Psoas muscle (tissue), 8 donors: ENCODE data around the gene ETFRF1. TPM values are rescaled to one million over a fixed set of nuclear protein-coding genes. Genes with fewer than 3 reads are reported as not detected.

Experiments
- ATAC-seq, 4 donors: fragments of 200-7000 bp; cut with Tn5 transposase; one replicate each; pipeline ENCODE4 v1.9.1; 2020; ENCODE audit warnings: moderate library complexity in 3 of 4, mild to moderate bottlenecking in 2 of 4
- DNase-seq, 2 donors: peaks; one replicate each; pipeline ENCODE4 v3.0.0-alpha.2; 2020
- H3K27ac ChIP-seq: fragments of 200-600 bp; one replicate; pipeline ENCODE4 v1.8.0; 2022
- H3K27me3 ChIP-seq, 3 donors: fragments of 200-600 bp in 1 of 3; one replicate each; pipeline versions ENCODE4 v1.6.1 to v1.8.0; 2013 to 2022; ENCODE audit warnings: low read length in 2 of 3, mild to moderate bottlenecking in 2 of 3, moderate library complexity in 1 of 3; ENCODE audit not compliant: insufficient read depth in 3 of 3
- H3K36me3 ChIP-seq, 2 donors: fragments of 200-600 bp in 1 of 2; one replicate each; pipeline versions ENCODE4 v1.6.1 to v1.8.0; 2013 to 2022; ENCODE audit warnings: low read depth in 1 of 2, mild to moderate bottlenecking in 1 of 2, moderate library complexity in 1 of 2; ENCODE audit not compliant: insufficient read depth in 1 of 2
- H3K4me1 ChIP-seq: fragments of 200-600 bp; one replicate; pipeline ENCODE4 v1.8.0; 2022
- H3K4me3 ChIP-seq: fragments of 200-600 bp; one replicate; pipeline ENCODE4 v1.8.0; 2022; ENCODE audit warnings: mild to moderate bottlenecking
- H3K9me3 ChIP-seq: fragments of 200-600 bp; one replicate; pipeline ENCODE4 v1.8.0; 2022
- CTCF ChIP-seq: fragments of 200-600 bp; IDR thresholded peaks from one replicate; pipeline ENCODE4 v1.8.0; 2022; ENCODE audit warnings: antibody characterized with exemption
- WGBS, 3 donors: extraction: QIAGEN DNeasy Blood & Tissue Kit; methylation state at CpG; one replicate each; pipeline versions ENCODE4 v1.1.6 to v1.1.7; 2013; 5-methylcytosine and 5-hydroxymethylcytosine counted together
- intact Hi-C, 2 donors: fragments of 100-400 bp; cut with DNase I; formaldehyde crosslinking; loops; one replicate each; pipeline versions ENCODE4 v1.11.0 to v1.14.2; 2022
- polyA plus RNA-seq, 3 donors: library from polyadenylated mRNA; stranded (reverse); fragments of 200-250 nt; gene quantifications; one replicate each; pipeline ENCODE4 v1.2.3, GENCODE V29; 2013
- total RNA-seq, 4 donors: library from RNA; stranded (reverse); fragmentation: NEBNext Ultra II Directional in 2 of 4; extraction: Animal tissue kit (Norgen Biotek cat#: 25700) in 2 of 4; gene quantifications; one replicate each; pipeline versions ENCODE4 v1.2.1 to v1.2.4, GENCODE V29; 2021 to 2023
- donor health status: healthy with polysubstance abuse.
- donor health status: DM: no; HTN: no; CAD: no; lungs with moderate emphysema.
- donor health status: Bipolar disorder and iron deficiency.
- donor health status: healthy.
- donor health status: DM: yes; HTN: yes; CAD: no.
- donor health status: DM: no; HTN: no; CAD: no.
- donor health status: DM: no; HTN: no; CAD: no.
- donor health status: DM: yes; HTN: yes; CAD: no.

Gene ETFRF1
- total and polyA plus RNA-seq, 7 donors = 27.2 to 73.0 (median 56.5) TPM

- WGBS, 3 donors = 81 to 91% (median 82%) methylated on average over 2 of the region's 2 CpGs
- H3K27ac ChIP-seq = no peak overlapping the region
- DNase-seq (no peak), ATAC-seq (no peak)
- no peaks in the 10 kb centered on the region for H3K27me3 ChIP-seq
- H3K36me3 ChIP-seq = peaks cover 0 to 41% of the 10 kb centered on the region in 2 donors
- H3K4me3 ChIP-seq = no peak overlapping the region
- intact Hi-C loops = loop anchor here in 1 of 2 donors (5.0 kb wide), 1 partner anchor 40 kb away; no protein-coding TSS in a partner anchor
- no peak for TF ChIP-seq CTCF
- peaks cover 14% of the 10 kb centered on the region for H3K4me1 ChIP-seq
- no peaks in the 10 kb centered on the region for H3K9me3 ChIP-seq
Observed at GRCh38 chr12:25202137-25202536, 7.1 kb downstream of the ETFRF1 start.

DNA sequence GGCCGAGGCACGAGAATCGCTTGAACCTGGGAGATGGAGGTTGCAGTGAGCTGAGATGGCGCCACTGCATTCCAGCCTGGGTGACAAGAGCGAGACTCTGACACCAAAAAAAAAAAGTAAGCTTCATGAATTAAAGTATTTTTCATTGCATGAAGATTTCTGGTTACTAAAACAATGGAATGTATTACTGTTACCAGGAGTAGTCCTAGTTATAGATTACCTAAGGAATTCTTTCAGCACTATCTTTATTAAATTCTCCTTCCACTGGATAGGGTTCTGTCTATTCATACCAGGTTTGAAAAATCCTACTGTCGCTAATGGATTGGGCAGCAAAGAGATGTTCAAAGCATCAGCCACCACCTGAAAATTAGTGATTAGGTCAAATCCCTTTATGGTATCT, 12.4 kb downstream of the ETFRF1 start:
- no peak for TF ChIP-seq CTCF
- ATAC-seq = no peak
- intact Hi-C loops = no loop called here
- 98 to 100% (median 98%) methylated on average over 6 of the region's 6 CpGs for WGBS, 3 donors
- no peaks in the 10 kb centered on the region for H3K9me3 ChIP-seq
- DNase-seq = no peak
- no peaks in the 10 kb centered on the region for H3K4me1 ChIP-seq
- no peak overlapping the region for H3K4me3 ChIP-seq
- H3K27ac ChIP-seq = no peak overlapping the region
- no peaks in the 10 kb centered on the region for H3K27me3 ChIP-seq
- peaks cover 4 to 67% of the 10 kb centered on the region in 2 donors for H3K36me3 ChIP-seq

DNA sequence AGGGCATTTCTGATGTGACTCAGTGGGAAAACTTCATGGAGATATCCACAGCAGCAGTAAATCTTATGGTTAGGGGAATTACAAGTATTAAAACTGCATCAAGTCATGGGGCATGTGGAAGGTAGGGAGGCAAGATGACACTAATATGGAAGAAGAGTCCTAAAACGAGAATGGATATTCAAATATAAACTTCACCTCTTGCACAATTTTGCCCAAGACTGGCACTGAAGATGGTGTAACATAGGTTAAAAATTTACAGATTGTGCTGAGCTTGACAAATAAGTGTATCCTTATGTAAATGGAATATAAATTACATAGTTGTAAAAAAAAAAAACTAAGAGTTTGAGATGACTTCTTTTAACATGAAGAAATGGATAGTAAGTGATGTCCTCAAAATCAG, 12.8 kb downstream of the ETFRF1 start:
- Histone ChIP-seq H3K27ac (no peak overlapping the region), H3K27me3 (no peaks in the 10 kb centered on the region), H3K9me3 (no peaks in the 10 kb centered on the region), H3K4me3 (no peak overlapping the region), H3K4me1 (no peaks in the 10 kb centered on the region), H3K36me3 (peaks cover 4 to 67% of the 10 kb centered on the region in 2 donors)
- TF ChIP-seq CTCF = no peak
- WGBS, 3 donors = 83 to 93% (median 88%) methylated on average over 1 of the region's 1 CpG
- ATAC-seq (no peak), DNase-seq (no peak)
- intact Hi-C loops = no loop called here

DNA sequence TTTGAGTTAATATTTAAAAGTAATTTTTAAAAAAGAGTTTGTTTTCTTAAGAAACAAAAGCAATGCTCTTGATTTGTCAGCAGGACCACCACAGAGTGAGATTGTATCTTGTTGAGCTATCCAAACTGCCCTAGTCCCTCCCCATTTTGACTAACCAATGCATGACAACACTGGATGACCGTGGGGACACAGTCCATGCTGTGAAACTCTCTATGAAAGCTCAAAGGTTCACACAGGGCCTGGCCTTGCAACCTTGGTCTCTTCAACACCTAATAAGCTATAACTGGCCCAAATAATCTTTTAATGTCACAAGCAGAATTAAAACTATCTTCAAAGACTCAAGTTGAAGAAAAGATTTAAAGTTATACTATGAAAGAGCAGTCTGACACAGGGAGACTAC, 13.5 kb downstream of the ETFRF1 start:
- WGBS, 3 donors = 58 to 79% (median 70%) methylated on average over 1 of the region's 1 CpG
- ATAC-seq = no peak
- intact Hi-C loops = no loop called here
- Histone ChIP-seq H3K9me3 (no peaks in the 10 kb centered on the region), H3K4me1 (no peaks in the 10 kb centered on the region), H3K36me3 (peaks cover 4 to 66% of the 10 kb centered on the region in 2 donors), H3K27ac (no peak overlapping the region), H3K27me3 (no peaks in the 10 kb centered on the region), H3K4me3 (no peak overlapping the region)
- no peak for TF ChIP-seq CTCF
- DNase-seq = no peak

DNA sequence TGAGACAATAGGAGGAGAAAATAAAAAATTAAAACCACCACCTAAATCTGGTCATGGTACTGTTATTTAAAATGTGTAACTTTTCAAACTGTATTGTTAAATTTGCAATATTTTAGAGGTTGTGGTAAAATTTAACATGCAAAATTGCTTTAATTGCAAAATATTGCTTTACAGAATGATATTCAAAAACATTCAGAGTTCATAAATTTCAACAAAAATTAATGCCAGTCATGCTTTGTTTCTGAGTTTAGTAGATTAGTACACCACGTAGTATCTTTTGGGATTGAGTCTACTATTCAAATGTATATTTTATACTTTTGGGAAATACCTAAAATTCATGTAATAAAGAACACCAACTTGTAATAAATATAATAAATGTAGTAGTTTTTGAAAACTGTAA, 18.3 kb downstream of the ETFRF1 start:
- no peak for ATAC-seq
- peaks cover 0 to 18% of the 10 kb centered on the region in 2 donors for H3K36me3 ChIP-seq

More for the DNA sequence above, 18.3 kb downstream of the ETFRF1 start:
- Histone ChIP-seq H3K27ac (no peak overlapping the region), H3K27me3 (no peaks in the 10 kb centered on the region), H3K9me3 (no peaks in the 10 kb centered on the region), H3K4me1 (no peaks in the 10 kb centered on the region), H3K4me3 (no peak overlapping the region)
- WGBS, 3 donors = 94 to 98% (median 95%) methylated on average over 1 of the region's 1 CpG
- intact Hi-C loops = loop anchor here in 1 of 2 donors (5.0 to 10.0 kb wide), 2 partner anchors 34 to 1491 kb away; no protein-coding TSS in a partner anchor
- no peak for DNase-seq
- no peak for TF ChIP-seq CTCF
